Measurements from ENCODE around the gene DBP. TPM values are rescaled to one million over a fixed set of nuclear protein-coding genes. Genes with fewer than 3 reads are reported as not detected.

Gene DBP
- total and polyA plus RNA-seq, 2 donors (not counting 1 experiment from before 2014, with no cell fraction given) = 4.8 to 23.6 TPM

DNA sequence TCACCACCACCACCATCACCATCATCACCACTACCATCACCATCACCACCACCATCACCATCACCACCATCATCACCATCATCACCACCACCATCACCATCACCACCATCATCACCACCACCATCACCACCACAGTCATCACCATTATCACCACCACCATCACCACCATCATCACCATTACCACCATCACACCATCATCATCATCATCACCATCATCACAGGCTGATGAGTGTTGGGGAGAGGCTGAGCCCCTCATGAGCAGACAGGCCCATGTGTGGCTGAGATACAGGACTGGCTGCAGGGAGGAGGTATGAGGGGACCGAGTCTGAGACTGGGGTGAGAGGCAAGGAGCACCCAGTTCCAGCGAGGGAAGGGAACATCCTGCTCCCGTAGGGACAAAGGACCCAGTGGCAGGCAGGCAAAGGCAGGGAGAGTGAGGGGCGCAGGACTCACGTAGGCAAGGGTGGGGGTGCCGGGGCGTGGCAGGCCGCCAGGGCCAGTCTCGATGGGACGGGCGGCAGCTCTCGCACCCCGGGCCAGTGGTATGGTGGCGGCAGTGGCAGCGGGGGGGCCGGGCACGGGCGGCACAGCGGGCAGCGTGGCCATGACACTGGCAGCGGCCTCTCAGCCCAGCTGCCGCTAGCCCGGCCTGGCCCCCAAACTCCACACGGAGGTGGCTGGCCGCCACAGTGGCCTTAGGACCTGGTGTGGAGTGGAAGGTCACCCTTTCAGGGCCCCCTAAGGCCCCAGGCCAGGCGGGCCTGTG lies 32.9 kb upstream of the DBP start:
- no peaks in the 10 kb centered on the region for H3K27me3 ChIP-seq (ENCODE audit: control insufficient read depth, insufficient read depth, low read length)
- DNase-seq (ENCODE audit: low read depth in 2 of 2) = no peak
- no peaks in the 10 kb centered on the region for H4K20me1 ChIP-seq (ENCODE audit: control insufficient read depth, extremely low read depth, insufficient read depth, low read length)
- no peak overlapping the region for H2AFZ ChIP-seq (ENCODE audit: low read length)
- no peak for TF ChIP-seq EZH2 (IDR thresholded peaks at IDR 0.05; ENCODE audit: low read length, missing control alignments)
- TF ChIP-seq, protein P1, sequence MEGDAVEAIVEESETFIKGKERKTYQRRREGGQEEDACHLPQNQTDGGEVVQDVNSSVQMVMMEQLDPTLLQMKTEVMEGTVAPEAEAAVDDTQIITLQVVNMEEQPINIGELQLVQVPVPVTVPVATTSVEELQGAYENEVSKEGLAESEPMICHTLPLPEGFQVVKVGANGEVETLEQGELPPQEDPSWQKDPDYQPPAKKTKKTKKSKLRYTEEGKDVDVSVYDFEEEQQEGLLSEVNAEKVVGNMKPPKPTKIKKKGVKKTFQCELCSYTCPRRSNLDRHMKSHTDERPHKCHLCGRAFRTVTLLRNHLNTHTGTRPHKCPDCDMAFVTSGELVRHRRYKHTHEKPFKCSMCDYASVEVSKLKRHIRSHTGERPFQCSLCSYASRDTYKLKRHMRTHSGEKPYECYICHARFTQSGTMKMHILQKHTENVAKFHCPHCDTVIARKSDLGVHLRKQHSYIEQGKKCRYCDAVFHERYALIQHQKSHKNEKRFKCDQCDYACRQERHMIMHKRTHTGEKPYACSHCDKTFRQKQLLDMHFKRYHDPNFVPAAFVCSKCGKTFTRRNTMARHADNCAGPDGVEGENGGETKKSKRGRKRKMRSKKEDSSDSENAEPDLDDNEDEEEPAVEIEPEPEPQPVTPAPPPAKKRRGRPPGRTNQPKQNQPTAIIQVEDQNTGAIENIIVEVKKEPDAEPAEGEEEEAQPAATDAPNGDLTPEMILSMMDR (conservative IDR thresholded peaks at IDR 0.05 in 1 of 2, IDR thresholded peaks at IDR 0.05 in 1 of 2; ENCODE audit: low read depth in 1 of 2, low read length in 2 of 2) = no peak
- no peaks in the 10 kb centered on the region for H3K9me3 ChIP-seq (ENCODE audit: control insufficient read depth, insufficient read depth, low read depth, low read length)
- H3K4me2 ChIP-seq (ENCODE audit: extremely low read depth, insufficient read depth, low read length) = no peak overlapping the region
- no peak overlapping the region for H3K4me3 ChIP-seq (replicated peaks in 1 of 4; ENCODE audit: control extremely low read depth in 1 of 4, insufficient read depth in 1 of 4, low read depth in 3 of 4, low read length in 4 of 4)
- no peak overlapping the region for H3K27ac ChIP-seq (ENCODE audit: insufficient read depth, low read length)
- H3K79me2 ChIP-seq (ENCODE audit: control insufficient read depth, insufficient read depth, low read length) = no peaks in the 10 kb centered on the region
- H3K4me1 ChIP-seq (ENCODE audit: control insufficient read depth, extremely low read depth, insufficient read depth, low read length) = no peaks in the 10 kb centered on the region
- no peaks in the 10 kb centered on the region for H3K36me3 ChIP-seq (ENCODE audit: control insufficient read depth, insufficient read depth, low read length)
- H3K9ac ChIP-seq (ENCODE audit: insufficient read depth, low read length) = no peak overlapping the region

DNA sequence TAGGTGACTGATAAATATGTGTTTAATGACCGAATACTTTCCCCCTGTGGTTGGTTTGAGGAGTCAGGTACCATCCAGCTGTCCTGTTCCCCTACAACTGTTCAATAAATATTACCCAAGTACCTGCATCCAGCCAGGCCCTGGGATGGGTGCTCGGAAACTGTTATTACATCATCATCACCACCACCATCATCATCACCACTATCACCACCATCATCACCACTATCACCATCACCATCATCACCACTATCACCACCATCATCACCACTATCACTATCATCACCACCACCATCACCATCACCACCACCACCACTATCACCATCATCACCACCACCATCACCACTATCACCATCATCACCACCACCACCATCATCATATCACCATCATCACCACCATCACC lies 31.6 kb upstream of the DBP start:
- H3K27ac ChIP-seq (ENCODE audit: insufficient read depth, low read length) = no peak overlapping the region
- no peaks in the 10 kb centered on the region for H4K20me1 ChIP-seq (ENCODE audit: control insufficient read depth, extremely low read depth, insufficient read depth, low read length)
- DNase-seq (ENCODE audit: low read depth in 2 of 2) = no peak
- no peaks in the 10 kb centered on the region for H3K27me3 ChIP-seq (ENCODE audit: control insufficient read depth, insufficient read depth, low read length)
- H3K4me1 ChIP-seq (ENCODE audit: control insufficient read depth, extremely low read depth, insufficient read depth, low read length) = no peaks in the 10 kb centered on the region
- no peaks in the 10 kb centered on the region for H3K36me3 ChIP-seq (ENCODE audit: control insufficient read depth, insufficient read depth, low read length)
- no peak overlapping the region for H2AFZ ChIP-seq (ENCODE audit: low read length)
- TF ChIP-seq EZH2 (IDR thresholded peaks at IDR 0.05; ENCODE audit: low read length, missing control alignments) = no peak
- TF ChIP-seq, protein P1 (conservative IDR thresholded peaks at IDR 0.05 in 1 of 2, IDR thresholded peaks at IDR 0.05 in 1 of 2; ENCODE audit: low read depth in 1 of 2, low read length in 2 of 2) = no peak
- no peak overlapping the region for H3K9ac ChIP-seq (ENCODE audit: insufficient read depth, low read length)
- no peak overlapping the region for H3K4me3 ChIP-seq (replicated peaks in 1 of 4; ENCODE audit: control extremely low read depth in 1 of 4, insufficient read depth in 1 of 4, low read depth in 3 of 4, low read length in 4 of 4)
- no peaks in the 10 kb centered on the region for H3K9me3 ChIP-seq (ENCODE audit: control insufficient read depth, insufficient read depth, low read depth, low read length)
- H3K79me2 ChIP-seq (ENCODE audit: control insufficient read depth, insufficient read depth, low read length) = no peaks in the 10 kb centered on the region
- no peak overlapping the region for H3K4me2 ChIP-seq (ENCODE audit: extremely low read depth, insufficient read depth, low read length)

GRCh38 chr19:48668332-48668731 lies 31.2 kb upstream of the DBP start:
- H2AFZ ChIP-seq (ENCODE audit: low read length) = no peak overlapping the region
- no peaks in the 10 kb centered on the region for H3K36me3 ChIP-seq (ENCODE audit: control insufficient read depth, insufficient read depth, low read length)
- no peaks in the 10 kb centered on the region for H3K9me3 ChIP-seq (ENCODE audit: control insufficient read depth, insufficient read depth, low read depth, low read length)
- no peak overlapping the region for H3K27ac ChIP-seq (ENCODE audit: insufficient read depth, low read length)
- TF ChIP-seq, protein P1 (conservative IDR thresholded peaks at IDR 0.05 in 1 of 2, IDR thresholded peaks at IDR 0.05 in 1 of 2; ENCODE audit: low read depth in 1 of 2, low read length in 2 of 2) = no peak
- no peak for TF ChIP-seq EZH2 (IDR thresholded peaks at IDR 0.05; ENCODE audit: low read length, missing control alignments)
- no peaks in the 10 kb centered on the region for H3K79me2 ChIP-seq (ENCODE audit: control insufficient read depth, insufficient read depth, low read length)
- no peak overlapping the region for H3K9ac ChIP-seq (ENCODE audit: insufficient read depth, low read length)
- no peak overlapping the region for H3K4me3 ChIP-seq (replicated peaks in 1 of 4; ENCODE audit: control extremely low read depth in 1 of 4, insufficient read depth in 1 of 4, low read depth in 3 of 4, low read length in 4 of 4)
- DNase-seq (ENCODE audit: low read depth in 2 of 2) = no peak
- no peaks in the 10 kb centered on the region for H3K4me1 ChIP-seq (ENCODE audit: control insufficient read depth, extremely low read depth, insufficient read depth, low read length)
- no peaks in the 10 kb centered on the region for H4K20me1 ChIP-seq (ENCODE audit: control insufficient read depth, extremely low read depth, insufficient read depth, low read length)
- H3K27me3 ChIP-seq (ENCODE audit: control insufficient read depth, insufficient read depth, low read length) = no peaks in the 10 kb centered on the region
- no peak overlapping the region for H3K4me2 ChIP-seq (ENCODE audit: extremely low read depth, insufficient read depth, low read length)
